HG03095 (cell line): ENCODE results near the gene IFNL3.
"Not testable (repeated sequence)": the region's sequence is repeated elsewhere in the genome, so short reads cannot be mapped to it uniquely, and the experiment has no call there.

Source experiments
- ATAC-seq: cut with Tn5 transposase; IDR thresholded peaks from one replicate; pipeline ENCODE4 v1.9.1; 2021; ENCODE audit warnings: moderate library complexity; ENCODE audit not compliant: unreplicated experiment

IFNL3 gene

DNA sequence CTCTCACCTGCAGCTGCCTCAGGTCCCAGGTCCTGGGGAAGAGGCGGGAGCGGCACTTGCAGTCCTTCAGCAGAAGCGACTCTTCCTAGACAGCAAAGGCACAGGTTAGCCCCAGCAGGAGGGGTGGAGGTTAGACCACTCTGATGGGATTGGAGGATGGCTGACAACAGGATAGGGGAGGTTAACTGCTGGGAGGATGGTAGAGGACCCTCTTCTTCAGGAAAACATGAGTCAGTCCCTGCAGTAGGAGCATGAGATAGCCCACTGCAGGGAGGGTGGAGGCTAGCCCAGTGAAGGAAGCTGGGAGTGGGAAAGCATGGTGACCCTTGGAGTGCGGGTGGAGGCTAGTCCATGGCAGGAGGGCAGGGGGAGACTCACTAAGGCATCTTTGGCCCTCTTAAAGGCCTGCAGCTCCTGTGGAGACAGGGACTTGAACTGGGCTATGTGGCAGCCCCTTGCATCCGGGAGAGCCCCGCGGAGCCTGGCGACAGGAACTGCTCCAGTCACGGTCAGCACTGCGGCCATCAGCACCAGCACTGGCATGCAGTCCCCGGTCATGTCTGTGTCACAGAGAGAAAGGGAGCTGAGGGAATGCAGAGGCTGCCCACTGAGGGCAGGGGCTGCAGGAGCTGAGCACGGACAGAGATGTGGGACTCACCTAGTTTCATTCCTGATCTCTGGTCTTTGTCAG lies at the start of gene IFNL3:
IFNL3 (minus strand) TSS at position 597 of the 691 bp plus-strand sequence; CDS start at position 558, 39 bp downstream.
- ATAC-seq: not testable (repeated sequence)

DNA sequence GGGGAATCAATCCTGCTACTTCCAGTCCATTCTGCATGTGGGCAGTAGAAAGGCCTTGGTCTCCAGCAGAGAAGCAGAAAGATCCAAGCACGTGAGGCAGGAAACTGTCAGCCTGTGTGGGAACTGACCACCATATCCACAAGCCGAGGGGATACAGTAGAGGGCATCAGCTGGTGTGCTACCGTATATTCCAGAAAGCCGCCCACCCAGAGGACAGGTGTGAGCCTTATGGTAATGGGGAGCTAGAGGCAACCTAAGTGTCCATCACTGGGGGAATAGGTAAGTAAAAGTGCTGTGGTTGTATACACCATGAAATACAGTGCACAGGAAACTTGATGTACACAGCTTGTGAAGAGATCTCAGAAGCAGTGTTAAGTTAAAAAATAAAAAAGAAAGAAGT lies 48.6 kb upstream of the IFNL3 start:
- no peak for ATAC-seq

DNA sequence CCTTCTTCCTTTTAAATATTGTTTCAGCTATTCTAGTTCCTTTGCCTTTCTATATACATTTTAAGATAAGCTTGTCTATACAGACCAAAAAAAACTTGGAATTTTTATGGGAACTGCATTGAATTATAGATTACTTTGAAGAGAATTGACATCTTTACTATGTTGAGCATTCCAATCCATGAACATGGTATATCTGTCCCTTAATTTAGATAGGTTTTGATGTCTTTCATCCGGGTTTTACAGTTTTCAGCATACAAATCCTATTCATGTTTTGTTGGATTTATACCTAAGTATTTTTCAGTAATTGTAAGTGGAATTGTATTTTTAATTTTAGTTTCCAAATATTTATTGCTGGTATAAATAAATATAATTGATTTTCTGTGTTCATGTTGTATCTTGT lies 39.2 kb upstream of the IFNL3 start:
- ATAC-seq: no peak

DNA sequence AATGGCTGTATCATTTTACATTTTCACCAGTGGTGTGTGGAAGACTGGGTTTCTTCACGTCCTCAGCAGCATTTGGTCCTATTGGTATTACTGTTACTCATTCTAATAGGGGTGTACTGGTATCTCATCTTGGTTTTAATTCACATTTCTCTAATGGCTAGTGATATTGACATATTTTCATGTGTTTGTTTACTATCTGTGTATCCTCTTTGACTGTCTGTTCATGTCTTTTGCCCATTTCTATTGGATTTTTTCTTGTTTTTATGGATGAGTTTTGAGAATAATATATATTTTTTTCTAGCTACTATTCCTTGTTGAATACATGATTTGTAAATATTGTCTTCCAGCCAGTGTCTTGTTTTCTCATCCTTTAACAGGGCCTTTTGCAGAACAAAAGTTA lies 37.2 kb upstream of the IFNL3 start:
- ATAC-seq: no peak

DNA sequence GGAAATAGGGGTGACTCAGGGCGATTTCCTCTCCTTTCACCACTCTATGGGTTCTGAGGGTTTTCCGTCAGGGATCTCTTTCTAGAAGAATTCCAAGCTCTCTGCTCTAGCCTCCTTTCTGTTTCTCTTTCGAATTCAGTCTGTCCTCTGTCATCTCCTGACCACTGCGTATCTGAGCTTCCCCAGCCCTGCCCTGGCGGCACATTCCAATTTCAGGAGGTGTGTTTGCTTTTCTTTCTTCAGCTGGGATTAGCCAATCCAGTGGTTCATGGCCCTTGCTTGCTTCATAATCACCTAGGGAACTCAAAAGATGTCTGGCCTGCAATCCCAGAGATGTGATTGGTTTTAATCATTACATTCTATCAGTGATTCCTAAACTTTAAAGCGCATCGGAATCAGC lies 32.8 kb upstream of the IFNL3 start:
- no peak for ATAC-seq

DNA sequence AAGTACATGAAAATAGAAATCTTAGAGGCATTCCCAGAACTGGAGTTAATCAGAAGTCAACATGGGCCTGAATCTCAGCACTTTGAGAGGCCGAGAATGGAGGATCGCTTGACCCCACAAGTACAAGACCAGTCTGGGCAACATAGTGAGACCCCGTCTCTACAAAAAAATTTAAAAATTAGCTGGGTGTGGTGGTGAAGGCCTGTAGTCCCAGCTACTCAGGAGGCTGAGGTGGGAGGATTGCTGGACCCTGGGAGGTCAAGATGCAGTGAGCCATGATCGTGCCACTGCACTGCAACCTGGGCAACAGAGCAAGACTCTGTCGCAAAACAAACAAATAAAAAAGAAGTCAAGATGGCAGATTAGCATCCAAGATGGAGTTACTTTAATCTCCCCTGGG lies 31.9 kb upstream of the IFNL3 start:
- no peak for ATAC-seq

DNA sequence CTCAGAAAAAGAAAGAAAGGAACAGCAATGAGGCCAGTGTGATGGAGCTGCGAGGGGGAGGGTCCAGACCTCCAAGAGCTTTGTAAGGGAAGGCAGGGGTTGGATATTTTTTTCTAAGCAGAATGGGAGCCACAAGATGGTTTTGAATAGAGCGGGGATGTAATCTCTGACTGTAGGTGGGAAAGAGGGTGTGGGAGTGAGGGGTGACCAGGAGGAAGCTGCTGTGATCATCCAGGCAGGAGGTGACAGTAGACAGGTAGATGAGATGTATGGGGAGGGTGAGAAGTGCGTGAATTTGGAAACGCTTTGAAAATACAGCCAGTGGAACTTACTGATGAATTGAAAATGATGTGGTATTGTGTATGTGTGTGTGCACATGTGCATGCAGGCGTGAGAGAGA lies 30.8 kb upstream of the IFNL3 start:
- ATAC-seq: no peak

DNA sequence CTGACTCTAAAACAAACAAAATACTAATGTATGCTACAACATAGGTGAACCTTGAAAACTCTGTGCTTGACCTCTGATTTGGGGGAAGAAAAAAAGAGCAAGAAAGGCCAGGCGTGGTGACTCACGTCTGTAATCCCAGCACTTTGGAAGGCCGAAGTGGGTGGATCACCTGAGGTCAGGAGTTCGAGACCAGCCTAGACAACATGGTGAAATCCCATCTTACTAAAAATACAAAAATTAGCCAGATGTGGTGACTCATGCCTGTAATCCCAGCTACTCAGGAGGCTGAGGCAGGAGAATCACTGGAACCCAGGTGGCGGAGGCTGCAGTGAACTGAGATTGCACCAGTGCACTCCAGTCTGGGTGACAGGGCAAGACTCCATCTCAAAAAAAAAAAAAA lies 29.1 kb upstream of the IFNL3 start:
- not testable (repeated sequence) for ATAC-seq

DNA sequence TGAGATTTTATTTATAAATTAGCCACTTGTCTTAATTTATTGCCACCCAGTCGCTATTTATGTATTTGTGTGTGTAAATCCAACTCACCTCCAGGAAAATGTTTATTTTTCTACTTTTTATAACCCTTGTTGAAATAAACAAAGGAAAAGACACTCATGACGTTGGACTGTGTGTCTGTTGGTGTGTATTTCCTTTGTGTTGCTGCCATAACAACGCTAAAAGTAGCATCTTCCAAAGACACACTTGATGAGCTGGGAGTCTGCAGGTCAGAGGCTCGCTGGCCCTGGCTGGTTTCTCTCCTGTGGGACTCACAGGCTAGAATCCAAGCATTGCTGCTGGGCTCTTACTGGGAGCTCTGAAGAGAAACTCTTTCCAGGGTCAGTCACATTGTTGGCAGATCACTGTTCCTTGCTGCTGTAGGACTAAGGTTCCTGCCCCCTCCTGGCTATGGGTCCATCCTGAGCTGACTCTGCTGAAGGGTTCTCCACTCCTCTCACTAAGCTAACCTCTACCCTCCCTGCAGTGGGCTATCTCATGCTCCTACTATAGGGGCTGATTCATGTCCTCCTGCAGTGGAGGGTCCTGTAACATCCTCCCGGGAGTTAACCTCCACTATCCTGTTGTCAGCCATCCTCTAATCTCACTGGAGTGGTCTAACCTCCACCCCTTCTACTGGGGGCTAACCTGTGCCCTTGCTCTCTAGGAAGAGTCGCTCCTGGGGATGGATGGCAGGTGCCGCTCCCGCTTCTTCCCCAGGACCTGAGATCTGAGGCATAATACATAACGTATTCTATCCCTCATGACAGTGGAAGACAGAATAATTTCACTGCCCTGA lies 25.4 kb upstream of the IFNL3 start:
- no peak for ATAC-seq

DNA sequence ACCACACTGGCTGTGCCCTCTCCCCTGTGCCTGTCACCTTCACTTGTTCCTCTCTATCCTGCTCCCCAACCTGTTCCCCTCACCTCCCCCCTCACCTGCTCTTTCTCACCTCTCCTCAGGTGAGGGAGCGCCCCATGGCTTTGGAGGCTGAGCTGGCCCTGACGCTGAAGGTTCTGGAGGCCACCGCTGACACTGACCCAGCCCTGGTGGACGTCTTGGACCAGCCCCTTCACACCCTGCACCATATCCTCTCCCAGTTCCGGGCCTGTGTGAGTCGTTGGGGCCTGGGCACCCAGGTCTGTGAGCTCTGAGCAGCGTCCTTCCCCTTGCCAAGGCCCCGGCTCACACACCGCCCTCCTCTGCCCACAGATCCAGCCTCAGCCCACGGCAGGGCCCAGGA lies 24.6 kb upstream of the IFNL3 start:
- not testable (repeated sequence) for ATAC-seq

DNA sequence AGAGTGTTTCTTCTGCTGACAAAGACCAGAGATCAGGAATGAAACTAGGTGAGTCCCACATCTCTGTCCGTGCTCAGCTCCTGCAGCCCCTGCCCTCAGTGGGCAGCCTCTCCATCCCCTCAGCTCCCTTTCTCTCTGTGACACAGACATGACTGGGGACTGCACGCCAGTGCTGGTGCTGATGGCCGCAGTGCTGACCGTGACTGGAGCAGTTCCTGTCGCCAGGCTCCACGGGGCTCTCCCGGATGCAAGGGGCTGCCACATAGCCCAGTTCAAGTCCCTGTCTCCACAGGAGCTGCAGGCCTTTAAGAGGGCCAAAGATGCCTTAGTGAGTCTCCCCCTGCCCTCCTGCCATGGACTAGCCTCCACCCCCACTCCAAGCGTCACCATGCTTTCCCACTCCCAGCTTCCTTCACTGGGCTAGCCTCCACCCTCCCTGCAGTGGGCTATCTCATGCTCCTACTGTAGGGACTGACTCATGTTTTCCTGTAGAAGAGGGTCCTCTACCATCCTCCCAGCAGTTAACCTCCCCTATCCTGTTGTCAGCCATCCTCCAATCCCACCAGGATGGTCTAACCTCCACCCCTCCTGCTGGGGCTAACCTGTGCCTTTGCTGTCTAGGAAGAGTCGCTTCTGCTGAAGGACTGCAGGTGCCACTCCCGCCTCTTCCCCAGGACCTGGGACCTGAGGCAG lies 23.9 kb upstream of the IFNL3 start:
- ATAC-seq: not testable (repeated sequence)

DNA sequence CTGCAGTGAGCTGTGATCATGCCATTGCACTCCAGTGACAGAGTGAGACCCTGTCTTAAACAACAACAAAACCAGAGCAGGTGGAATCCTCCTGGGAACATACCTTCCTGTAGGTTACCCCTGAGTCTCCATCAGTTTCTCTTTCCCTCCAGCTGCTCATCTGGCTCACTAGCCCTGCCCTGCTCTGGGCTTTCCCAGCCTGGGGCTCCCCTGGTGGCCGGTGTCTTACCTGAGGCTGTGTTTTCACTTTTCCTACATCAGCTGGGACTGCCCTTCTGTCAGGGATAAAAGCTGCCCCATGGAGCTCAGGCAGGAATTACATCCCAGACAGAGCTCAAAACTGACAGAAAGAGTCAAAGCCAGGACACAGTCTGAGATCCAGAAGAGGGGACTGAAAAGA lies 23.3 kb upstream of the IFNL3 start, which contains the start of gene IFNL2:
IFNL2 (plus strand) TSS at position 312 of the 400 bp plus-strand sequence. CDS start 173 bp downstream, outside the sequence.
- ATAC-seq: not testable (repeated sequence)

DNA sequence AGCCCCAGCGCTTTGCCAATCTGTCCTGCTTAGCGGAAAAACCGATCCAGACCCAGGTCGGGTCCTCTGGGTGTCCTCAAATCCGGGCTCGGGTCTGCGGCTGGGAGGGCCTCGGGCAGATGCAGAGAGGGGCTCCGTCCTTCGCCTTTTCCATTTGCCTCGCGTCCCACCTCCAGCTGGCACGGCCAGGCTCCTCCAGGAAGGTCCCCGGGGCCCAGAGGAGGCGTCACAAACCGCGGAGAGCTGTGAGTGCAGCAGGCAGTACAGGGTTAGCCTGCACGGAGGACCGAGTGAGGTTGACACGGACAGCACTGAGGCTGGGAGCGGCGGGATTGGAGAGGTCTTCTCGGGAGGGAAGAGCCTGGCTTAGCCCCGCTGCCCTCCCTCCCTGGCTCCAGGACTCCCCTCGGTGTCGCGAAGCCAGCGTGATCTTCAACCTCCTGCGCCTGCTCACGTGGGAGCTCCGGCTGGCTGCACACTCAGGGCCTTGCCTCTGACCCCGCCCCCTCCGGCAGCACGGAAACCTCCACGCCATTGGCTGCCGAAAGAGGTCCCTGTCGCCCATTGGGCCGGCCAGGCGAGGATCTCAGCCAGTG lies 20.6 kb upstream of the IFNL3 start:
- ATAC-seq: no peak

DNA sequence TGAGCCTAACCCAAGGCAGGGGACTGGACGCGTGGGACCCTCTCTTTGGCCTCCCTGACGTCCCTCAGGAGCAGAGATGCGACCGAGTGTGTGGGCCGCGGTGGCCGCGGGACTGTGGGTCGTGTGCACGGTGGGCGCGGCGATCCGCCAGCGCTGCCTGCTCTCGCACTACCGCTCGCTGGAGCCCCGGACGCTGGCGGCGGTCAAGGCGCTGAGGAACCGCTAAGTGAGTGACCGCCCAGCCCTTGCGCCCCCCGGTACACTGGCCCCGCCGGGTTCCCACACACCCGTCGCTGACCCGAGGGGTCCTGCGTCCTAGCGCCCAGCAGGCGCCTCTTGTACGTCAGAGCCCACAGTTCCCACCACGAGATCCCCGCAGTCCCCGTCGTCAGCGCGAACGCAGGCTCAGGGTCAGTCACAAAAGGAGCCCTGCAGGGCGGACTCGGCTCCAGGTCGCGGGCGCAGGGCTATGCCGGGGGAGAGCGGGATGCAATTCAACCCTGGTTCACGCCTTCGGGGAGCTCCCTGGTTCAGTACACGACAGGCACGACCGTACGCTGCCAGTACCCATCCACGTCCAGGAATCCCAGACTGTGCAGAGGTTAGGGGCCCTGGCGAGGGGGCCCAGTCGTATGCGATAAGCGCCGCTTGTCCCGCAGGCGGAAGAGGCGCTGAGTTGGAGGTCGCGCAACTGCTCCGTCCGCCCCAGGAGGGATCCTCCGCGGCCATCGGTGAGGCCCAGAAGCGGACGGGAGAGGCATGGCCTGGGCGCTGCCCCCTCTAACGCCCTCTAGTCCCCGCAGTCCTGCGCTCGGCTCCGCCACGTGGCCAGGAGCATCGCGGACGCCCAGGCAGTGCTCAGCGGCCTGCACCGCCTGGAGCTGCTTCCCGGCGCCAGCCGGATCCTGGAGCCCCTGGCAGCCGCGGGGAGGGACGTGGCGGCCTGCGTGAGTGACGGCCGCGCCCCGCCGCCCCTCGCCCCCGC lies 19.8 kb upstream of the IFNL3 start:
- ATAC-seq: no peak

DNA sequence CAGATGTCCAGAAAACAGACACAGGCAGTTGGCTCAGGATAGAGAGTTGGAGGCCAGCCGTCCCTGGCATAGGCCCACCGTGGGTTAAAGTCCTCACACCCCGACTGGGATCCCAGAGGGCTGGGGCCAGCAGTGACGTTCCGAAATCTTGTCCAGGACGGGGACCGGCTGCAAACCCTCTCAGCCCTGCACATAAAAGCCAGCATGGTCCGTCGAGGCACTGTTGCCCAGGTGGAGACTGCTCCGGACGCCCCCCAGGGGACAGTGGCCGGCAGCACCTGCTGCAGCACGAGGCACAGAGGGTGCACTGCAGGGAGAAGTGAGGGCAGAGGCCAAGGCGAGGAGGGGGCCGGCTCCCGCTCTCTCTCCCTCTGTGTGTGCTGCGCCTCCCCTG lies 19.1 kb upstream of the IFNL3 start:
- ATAC-seq: no peak

DNA sequence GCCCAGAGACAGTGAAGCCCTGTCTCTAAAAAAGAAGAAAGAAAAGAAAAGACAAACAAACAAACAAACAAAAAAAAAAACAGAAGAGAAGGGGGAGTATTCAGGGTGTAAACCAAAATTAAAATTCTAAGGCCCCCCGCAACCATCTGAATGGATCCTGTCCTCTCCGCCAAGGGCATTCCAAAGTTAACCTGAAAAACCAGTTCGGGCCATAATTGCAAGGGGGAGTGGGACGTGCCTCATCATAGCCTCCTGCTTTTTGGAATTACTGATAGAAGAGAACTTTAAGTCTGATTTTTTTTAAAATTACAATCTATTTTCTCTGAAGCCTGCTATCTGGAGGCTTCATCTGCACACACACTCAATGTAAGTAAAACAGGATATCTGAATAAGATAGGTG lies 17.7 kb upstream of the IFNL3 start:
- no peak for ATAC-seq

DNA sequence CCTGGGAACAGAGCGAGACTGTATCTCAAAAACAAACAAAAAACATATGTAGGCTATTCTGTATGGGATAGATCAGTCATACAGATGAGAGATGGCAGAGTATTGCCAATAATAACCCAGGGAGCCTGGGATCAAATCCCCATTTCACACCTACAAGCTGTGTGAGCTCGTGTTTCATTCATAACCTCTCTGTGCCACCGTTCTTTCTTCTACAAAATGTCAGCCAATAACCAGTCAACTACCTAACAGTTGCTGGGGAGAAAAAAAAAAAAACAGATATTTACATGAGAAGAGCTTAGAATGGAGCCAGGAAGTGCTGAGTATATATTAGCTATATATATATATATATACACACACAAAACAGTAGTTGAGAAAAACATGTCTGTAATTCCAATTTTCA lies 16.9 kb upstream of the IFNL3 start:
- no peak for ATAC-seq

DNA sequence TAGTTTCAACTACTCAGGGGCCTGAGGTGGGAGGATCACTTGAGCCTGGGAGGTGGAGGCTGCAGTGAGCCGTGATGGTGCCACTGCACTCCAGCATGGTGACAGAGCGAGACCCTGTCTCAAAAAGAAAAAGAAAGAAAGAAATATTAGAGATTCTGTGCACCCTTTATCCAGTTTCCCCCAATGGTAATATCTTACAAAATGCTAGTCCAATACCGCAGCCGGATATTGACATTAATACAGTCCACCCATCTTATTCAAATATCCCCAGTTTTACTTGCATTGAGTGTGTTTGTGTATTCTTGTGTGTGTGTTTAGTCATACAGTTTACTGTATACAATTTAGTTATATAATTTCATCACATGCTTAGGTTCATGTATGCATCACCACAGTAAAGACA lies 12.4 kb upstream of the IFNL3 start:
- no peak for ATAC-seq

DNA sequence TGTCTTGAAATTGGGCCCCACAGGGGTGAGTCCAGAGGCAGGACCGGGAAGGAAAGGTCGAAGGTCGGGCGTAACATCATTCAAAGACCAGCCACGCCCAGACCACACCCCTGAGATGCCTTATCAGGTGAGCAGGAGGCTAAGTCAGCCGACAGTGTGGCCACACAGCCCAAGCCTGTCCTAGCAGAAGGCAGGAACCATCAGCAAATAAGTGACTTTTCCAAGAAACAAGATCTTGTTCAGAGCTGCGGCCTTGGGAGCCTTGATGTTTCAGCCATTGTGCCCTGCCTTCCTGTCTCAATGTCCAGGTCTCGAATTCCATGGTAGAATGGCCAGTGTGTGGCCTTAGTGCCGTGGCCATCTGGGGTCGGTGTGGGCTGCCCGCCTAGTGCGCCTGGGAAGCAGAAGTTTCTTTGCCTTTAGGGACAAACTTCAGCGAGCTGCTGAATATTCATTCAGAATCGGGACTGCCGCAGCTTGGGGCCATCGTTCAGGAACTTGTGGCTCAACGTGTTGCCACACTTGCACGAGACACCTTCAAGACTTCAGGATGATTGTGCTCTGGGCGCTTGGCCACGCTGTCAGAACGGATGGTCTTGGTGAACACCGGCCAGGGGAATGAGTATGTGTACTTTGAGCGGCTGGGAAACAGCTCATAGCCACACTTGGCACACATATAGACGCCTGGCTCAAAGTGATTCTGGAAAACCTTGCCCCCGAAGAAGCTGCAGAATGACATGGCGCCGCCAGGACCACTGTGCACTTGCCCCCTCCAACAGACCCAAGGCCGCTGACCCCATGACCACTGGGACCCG lies 9.9 kb upstream of the IFNL3 start:
- ATAC-seq: no peak
